Fibroblast of lung (primary cell): ENCODE results near the gene ARL6IP1.
"Not testable (repeated sequence)": the region's sequence is repeated elsewhere in the genome, so short reads cannot be mapped to it uniquely, and the experiment has no call there.

ENCODE experiments used
- EZH2 ChIP-seq: IDR thresholded peaks from 2 replicates; pipeline ENCODE4 v1.5.1; 2012; ENCODE audit warnings: low read length, control low read depth, mild to moderate bottlenecking; ENCODE audit errors: missing control alignments
- TF ChIP-seq, protein P1 (sequence below), 2 donors: IDR thresholded peaks in 1 of 2; conservative IDR thresholded peaks in 1 of 2; 1 replicate in 1 of 2; 2 replicates in 1 of 2; pipeline ENCODE4 v1.5.1; 2011 to 2012; ENCODE audit warnings: low read length in 2 of 2, control low read depth in 1 of 2, inconsistent platforms in 1 of 2, low read depth in 1 of 2, mild to moderate bottlenecking in 1 of 2

DNA sequence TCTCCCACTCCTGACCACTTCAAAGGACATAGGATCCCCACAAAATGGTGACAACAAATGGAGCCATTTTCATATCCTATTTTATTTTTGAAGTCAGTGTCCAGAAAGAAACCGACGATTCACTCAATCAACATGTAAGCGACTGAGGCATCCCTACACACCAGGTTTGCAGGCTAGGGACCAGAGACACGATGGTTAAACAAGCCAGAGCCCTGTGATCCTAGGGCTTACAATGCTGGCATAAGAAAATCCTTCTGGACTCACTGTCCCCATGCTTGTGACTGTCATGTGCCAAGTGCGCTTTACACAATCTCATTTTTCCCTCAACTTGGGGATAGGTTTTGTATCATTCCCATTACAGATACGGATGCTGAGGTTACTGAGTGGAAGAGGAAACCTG lies 20.1 kb downstream of the ARL6IP1 start:
- TF ChIP-seq, protein P1, sequence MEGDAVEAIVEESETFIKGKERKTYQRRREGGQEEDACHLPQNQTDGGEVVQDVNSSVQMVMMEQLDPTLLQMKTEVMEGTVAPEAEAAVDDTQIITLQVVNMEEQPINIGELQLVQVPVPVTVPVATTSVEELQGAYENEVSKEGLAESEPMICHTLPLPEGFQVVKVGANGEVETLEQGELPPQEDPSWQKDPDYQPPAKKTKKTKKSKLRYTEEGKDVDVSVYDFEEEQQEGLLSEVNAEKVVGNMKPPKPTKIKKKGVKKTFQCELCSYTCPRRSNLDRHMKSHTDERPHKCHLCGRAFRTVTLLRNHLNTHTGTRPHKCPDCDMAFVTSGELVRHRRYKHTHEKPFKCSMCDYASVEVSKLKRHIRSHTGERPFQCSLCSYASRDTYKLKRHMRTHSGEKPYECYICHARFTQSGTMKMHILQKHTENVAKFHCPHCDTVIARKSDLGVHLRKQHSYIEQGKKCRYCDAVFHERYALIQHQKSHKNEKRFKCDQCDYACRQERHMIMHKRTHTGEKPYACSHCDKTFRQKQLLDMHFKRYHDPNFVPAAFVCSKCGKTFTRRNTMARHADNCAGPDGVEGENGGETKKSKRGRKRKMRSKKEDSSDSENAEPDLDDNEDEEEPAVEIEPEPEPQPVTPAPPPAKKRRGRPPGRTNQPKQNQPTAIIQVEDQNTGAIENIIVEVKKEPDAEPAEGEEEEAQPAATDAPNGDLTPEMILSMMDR (conservative IDR thresholded peaks at IDR 0.05 in 1 of 2, IDR thresholded peaks at IDR 0.05 in 1 of 2; ENCODE audit: low read depth in 1 of 2, low read length in 2 of 2), result not testable (repeated sequence)
- TF ChIP-seq EZH2, result not testable (repeated sequence)
